NCI-H1436 treated with DMSO at 0.1 percent for 48 hours (cell line): Measurements from ENCODE around the gene NCS1.

Experiments used
- DNase-seq: peaks from one replicate; lab custom pipeline; 2025; lab: John Stamatoyannopoulos, UW

The NCS1 gene

DNA sequence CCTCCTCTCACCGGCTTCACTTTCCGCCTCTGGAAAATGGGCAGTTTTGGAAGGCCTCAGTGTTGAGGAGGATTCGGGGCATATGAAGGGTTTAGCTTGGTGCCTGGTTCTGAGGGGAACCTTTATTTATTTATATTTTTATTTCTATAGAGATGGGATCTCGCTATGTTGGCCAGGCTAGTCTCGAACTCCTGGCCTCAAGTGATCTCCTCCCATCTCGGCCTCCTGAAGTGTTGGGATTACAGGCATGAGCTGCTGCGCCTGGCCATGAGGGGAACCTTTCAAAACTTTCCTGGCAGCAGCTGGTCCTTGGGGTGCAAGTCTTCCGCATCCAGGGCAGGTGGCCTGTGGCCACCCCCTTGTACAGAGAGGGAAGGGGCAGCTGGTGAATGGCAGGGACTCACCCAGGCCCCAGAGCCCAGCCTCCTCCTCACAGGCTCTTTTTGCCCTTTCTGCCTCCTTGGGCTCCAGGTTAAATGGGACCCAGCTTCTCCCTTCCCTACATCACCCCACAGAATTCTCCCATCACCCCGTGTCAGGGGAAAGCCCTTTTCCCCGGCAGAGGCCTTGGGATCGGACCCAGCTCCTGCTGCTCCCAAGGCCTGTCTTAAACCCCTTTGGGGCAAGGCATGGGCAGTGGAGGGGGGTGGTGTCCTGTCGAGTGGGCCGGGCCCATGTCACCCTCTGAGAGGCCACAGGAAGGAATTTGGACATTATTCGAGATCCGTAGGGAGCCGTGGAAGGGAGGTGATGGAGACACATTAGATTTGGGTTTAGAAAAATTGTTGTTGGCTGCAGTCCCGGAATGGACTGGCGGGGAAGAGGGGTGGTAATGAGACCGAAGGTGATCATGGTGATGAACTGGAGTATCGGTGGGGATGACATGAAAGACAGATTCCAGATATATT is 5.9 kb downstream of the NCS1 start:
- DNase-seq: no peak

DNA sequence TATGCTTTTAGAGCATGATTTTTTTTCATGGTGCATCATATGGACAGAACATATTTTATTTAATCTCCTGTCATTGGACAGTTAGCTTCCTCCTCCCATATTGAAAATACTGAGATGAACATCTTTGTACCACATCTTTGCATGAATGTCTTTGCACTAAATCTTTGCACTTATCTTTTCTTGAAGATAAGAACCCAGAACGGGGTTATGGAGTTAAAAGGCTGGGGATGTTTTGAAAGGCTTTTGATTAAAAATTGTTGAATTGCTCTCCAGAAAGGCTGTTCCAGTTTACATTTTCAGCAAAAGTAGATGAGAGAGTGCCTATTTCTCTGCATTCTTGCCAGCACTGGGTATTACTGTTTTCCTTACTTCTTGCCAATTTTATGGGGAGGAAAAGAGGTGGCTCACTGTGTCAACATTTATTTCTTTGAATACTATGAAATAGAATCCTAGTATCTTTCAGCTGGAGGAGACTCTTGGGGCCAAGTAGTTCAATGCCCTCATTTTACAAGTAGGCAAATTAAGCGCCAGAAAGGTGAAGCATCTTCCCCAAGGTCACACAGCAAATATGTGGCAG is 7.2 kb downstream of the NCS1 start:
- DNase-seq: no peak

DNA sequence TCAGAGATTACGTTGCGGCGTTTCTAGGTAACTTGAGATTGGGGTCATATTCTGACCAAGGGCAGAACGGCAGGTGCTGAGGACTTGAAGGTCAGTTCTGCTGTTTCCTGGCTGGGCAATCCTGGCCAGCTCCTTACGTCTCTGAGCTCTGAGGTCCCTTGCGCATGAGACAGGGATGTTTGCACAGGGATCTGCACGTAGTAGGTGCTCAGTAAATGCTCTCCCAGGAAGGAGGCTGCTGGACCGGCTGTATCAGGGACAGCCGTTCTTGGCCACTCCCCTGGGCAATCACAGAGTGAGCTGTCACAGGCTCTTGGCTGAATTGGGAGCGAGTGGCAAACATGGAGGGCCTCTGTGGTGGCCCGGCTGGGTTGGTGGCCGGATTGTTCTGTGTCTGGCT is 8.3 kb downstream of the NCS1 start:
- no peak for DNase-seq

DNA sequence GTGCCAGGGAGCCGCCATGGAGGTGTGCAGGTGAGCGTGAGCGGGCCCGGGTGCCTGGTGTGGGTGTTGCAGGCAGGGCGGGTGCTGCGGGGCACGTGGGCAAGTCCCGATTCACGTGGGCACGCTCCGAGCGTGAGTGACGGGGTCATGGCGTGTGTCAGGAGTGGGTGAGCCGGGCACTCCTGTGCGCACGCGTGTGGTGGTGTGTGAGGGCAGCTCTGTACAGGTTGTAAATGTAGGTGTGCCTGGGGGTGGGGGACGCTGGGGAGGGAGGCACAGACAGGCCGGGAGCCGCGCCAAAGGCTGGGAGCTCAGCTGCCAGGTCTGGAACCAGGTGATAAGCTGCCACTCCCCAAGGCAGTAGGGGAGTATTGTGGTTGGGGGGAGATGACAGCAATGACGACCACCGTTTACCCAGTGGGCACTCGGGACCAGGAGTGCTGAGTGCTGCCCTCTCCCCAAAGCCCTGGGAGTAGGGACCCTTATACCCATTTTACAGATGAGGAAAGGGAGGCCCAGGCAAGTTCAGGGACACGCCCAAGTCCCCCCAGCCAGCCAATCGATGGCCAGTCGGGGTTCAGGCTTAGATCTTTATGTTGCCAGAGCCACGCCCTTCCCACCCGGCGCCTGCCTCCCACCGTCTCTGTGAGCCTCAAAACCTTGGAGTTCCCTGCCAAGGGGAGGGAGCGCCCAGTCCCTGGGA is 9.6 kb downstream of the NCS1 start:
- DNase-seq: no peak

DNA sequence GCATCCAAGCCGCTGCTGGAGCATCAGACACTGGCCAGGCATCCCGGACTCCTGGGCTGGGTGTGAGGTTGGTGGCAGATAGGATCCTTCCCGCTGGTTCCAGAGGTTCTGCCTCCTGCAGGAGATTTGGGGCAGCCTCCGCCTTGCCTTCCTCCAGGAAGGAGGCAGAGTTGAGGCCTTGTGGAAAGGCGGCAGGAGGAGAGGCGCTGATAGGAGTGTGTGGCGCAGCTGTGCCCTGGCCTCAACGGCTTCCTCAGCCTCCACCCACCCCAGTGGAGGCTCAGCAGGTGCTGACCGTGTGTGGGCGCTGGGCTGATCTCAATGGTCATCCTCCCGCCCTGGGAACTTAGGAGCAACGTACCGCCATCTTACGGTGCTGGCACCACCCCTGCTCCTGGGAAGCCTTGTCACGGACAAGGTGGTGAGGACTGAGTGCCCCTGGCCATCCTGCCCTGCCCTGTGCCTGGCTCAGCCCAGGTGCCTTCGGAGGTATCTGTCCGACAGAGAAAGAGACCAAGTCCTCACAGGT is 10.2 kb downstream of the NCS1 start:
- no peak for DNase-seq

DNA sequence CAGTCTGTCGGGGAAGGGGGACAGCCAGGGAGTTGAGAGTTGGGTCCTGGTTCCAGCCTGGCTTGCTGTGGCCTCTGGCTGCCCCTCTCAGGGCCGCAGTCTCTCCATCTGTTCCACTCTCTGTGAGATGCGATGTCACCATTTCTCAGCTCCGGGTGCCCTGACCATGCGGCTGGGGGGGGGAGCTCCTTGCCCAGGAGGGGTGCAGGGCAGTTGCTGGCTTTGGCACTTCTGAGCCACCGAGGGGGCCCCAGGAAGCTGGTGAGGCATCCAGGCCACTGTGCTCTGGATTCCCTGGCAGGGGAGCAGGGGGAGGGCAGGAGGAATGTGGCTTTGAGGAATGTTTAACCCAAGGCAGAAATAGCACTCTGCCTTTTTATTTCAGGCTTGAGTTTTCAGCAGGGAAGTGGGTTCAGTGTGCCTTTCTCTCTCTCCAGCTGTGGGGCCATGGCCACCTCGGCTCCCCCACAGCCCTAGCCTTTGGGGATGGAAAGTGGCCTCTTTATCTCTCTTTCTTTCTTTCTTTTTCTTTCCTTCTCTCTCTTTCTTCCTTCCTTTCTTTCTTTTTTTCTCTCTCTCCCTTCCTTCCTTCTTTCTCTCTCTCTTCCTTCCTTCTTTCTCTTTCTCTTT is 11.0 kb downstream of the NCS1 start:
- no peak for DNase-seq

DNA sequence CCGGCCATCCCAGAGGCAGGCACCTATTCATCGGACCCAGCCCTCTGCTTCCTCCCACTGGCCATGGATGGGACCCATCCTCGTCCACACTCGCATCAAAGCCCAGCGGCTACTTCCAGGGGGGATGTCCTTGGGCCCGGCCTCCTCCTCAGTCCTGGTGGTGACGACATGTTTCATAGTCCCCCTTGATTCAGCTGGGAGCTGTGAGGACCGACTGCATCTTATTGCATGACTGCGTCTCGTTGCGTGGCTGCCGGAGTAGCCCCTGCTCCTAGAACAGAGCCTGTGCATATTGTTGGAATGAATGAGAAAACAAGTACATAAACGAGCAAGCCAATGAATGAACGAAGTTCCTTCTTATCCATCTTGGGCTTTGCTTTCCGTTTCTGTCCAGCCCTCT is 12.8 kb downstream of the NCS1 start:
- no peak for DNase-seq

DNA sequence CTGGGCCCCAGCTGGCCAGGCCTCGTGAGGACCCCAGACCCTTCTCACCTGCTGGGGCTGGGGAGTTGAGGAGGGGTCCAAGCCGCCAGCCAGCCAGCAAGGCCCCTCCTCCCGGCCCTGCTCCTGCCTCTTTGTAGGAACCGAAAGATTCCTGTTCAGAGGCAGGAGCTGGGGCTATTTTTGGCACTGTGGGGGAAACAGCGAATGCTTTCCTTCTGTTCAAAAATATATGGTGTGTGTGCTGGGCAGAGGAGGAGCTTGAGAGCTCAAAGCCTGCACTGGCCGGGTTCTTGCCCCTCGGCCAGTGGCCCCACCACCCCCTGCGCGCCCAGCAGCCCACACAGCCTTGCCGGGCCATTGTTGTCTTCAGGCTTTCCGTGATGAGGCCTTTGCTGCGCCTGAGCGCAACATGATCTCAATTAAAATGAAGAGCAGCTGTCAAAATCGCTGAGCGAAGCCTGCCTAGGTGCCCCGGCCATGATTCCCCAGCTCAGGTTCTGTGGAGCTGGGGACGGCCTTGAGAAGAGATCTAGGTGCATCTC is 13.4 kb downstream of the NCS1 start:
- DNase-seq: no peak

DNA sequence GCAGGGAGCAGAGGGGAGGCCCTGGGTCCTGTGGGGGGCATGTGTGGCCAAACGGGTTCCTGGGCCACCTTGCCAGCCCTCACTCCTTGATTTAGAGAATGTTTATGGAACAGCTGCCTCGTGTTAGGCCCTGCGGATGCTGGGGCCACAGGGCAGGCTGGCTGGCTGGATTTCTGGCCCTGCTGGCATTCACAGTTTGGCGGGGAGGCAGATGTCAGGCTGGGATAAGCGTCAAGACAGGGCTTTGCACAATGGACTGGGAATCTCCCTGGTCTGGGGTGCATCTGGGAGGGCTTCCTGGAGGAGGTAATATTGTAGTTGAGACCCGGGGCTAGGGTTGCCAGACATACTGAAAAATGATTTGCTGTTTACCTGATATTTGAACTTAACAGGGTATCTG is 13.8 kb downstream of the NCS1 start:
- DNase-seq: no peak

DNA sequence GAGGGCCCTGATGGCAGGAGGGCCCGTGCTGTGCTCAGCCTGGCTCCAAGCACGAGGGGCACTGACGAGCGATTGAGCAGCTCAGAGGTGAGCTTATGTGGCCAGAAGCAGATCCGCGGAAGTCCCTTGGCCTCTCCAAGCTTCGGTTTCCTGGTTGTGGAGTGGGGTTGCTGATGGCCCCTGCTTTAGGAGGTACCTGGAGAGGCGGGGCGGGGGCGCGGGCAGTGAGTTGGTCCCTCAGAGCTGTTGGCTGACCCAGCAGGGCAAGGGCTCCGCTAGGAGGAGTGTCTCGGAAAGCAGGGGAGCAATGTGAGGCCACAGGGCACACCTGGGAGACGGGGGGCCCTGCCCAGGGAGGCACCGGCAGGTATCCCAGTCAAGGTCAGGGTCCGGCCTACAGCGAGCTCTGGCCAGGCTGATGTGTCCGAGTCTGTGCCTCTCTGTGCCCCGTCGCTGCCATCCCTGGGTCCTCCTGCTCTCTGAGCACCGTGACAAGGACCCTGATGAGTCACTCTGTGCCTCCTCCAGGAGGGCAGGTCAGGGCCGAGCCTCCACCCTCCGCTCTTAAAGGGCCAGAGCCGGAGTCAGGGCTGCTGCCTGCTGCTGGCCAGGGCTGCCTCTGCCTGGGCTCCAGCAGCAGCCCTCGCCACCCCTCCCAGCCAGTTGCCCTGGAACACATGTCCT is 14.8 kb downstream of the NCS1 start:
- no peak for DNase-seq

DNA sequence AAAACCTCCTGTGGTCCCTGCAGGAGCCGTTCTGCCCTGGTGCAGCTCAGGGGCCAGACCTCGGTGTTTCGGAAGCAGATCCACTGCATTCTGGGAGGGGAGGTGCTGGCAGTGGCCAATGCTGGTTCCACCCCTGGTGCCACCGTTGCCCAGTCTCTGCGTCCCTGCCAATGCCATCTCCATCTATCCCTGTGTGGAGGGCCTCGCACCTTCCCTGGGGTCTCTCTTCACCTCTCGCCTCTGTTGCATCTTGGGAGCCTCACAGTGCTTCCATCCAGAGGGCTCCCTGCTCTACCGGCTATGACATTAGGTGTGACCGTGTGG is 15.3 kb downstream of the NCS1 start:
- DNase-seq: no peak

DNA sequence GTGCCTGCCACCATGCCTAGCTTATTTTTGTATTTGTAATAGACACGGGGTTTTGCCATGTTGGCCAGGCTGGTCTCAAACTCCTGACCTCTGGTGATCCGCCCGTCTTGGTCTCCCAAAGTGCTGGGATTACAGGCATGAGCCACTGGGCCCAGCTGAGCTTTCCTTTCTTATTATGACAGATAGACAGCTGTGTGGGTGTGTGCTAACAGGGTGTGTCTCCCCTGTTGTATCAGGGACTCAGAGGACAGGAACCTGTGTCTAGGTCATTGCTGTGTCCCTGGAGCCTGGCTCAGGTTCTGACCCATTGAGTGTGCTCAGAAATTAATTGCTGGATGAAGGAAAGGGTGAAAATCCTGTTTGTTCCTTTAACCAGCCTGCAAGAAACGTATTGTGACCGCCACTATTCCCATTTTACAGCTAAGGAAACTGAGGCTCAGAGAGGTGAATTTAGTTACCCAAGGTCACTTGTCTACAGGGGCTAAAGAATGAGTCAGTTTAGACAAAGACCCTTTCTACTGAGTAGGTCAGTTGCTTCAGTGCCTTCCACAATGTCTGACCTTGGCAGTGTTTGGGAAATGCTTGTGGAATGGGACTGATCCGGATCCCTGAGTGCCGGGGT is 16.8 kb downstream of the NCS1 start:
- no peak for DNase-seq

DNA sequence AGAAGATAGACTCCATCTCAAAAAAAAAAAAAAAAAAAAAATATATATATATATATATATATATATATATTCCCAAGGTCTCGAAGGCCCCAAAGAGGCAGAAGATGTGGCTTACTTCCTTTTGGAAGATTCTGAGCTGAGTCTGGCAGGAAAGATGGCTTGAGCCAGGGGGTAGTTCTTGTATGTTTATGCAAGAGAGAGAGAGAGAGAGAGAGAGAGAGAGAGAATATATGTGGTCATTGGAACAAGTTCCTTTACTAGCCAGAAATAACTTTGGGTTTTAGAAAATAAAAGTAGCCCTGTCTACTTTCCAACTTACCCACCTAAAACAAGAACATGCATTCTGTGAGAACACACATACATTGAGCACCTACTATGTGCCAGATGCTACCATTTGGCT is 17.6 kb downstream of the NCS1 start:
- no peak for DNase-seq

DNA sequence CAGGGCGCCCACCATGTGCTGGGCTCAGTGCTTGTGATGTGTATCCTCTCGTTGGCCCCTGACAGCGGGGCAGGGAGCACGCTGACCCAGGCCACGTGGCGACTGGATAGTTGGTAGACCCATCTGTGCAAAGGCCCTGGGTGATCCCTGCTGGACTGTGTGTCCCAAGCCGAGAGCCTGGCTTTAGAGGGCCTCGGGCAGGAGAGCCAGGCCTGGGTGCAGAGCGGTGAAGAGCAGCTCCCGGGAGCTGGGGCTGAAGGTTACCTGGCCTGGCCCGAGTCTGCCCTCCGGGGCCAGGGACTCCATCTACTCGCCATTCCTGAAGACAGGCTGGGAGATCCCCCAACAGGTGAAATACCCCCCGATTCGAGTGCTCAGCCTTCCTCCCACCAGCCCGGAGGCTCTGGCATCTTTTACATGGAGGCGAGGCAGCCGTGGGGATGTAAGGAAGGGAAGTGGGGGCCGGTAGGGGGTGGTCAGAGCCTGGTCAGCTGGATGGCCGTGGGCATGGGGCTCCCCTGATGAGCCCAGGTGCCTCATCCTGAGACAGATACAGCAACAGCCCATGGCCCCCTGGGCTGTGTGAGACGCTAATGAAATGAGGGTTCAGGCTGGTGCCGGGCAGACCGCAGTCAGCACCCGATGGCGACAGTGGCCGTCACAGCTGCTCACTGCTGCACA is 19.0 kb downstream of the NCS1 start:
- DNase-seq: no peak

DNA sequence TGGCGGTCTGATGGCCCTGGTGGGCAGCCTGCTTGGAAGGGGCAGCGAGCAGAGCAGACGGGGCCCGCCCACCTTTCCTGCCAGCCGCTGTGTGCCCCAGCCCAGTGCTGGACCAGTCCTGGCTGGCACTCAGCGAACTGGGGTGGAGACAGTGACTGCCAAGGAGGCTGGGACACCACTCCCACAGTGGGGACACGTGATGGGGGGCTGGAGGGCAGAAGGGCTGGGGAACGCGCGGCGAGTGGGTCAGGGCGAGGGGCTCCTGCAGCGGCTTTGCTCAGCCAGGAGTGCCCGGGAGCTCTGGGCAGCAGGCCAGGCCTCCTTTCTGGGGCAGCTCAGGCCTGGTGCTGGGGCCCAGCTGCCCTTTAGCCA is 19.5 kb downstream of the NCS1 start:
- DNase-seq: no peak

DNA sequence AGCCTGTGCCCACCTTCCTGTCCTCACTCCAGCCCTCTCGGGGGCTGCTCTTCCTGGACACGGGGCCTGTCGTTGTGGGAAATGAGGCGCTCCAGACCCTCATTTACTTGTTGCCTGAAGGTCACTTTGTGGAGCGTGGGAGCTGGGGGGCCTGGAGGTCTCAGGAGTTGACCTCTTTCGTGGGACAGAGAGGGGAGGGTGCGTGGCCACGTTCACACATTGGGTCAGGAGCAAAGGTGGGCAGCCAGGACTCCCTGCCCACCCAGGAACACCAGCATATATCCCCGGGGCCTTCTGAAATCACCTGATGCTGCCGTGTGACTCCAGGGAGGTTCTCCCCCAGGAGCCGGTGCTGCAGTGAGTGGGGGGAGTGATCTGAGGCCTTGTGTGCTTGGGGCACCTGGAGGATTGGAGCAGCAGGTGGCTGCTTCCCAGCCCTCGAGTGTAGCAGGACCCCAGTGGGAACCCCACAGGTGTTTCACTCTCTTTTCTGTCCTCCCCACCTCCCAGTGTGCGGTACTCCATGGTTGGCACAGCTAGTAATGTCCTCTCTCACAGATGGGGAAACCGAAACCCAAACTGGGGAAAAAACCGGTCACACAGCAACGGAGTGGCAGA is 20.3 kb downstream of the NCS1 start:
- no peak for DNase-seq

DNA sequence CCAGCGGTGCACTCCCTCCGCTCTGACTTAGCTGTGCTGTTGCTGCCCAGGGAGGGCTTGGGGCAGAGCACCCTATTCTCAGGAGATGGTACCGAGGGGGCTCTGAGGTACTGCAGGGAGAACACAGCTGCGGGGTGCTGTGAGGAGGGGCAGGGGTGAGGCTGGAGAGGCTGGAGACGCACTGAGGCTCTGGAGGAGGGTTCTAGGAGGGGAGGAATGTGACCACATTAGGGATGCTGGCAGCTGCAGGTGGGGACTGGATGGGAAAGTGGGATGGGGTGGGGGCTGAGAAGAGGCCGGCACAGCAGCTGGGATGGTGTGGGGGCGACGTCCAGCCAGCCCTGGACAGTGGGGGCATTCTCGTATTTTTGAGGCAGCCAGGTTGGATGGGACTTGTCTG is 20.9 kb downstream of the NCS1 start:
- no peak for DNase-seq

DNA sequence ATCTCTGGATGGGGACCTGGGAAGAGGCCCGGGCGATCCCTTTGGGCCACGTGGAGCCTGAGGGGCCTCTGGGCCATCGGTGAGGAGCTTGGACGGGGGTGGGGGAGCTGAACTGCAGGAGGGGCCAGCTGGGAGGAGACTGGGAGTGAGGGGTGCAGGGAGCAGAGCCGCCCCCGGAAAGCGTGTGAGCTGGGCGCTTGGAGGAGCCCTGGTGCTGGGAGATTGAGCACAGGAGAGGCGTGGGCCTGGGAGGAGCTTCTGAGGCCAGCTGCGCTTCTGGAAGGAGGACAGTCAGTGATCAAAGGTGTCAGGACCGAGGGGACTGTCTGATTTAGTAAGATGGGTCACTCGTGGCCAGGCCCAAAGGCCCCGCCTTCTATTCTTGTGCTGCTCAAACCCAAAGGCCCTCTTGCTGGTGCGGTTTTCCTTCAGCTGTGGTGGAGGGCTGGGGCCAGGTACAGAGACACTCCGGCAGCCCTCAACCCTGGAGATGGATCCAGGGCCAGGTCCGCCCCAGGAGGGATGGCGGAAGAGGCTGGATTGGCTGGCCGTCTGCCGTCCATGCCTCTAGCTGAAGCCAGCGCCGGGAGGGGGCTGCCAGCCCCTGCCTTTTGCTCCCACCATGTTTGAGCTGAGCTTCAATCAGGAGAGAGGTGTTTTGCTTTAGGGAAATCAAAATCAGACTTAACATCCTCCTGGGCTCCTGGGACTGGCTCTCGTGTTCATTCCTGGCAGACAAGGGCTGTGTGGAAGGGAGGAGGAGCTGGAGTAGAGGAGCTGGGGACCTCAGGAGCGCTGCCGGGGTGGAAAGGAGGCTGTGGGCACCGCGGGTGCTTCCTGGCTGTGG is 21.6 kb downstream of the NCS1 start:
- no peak for DNase-seq

DNA sequence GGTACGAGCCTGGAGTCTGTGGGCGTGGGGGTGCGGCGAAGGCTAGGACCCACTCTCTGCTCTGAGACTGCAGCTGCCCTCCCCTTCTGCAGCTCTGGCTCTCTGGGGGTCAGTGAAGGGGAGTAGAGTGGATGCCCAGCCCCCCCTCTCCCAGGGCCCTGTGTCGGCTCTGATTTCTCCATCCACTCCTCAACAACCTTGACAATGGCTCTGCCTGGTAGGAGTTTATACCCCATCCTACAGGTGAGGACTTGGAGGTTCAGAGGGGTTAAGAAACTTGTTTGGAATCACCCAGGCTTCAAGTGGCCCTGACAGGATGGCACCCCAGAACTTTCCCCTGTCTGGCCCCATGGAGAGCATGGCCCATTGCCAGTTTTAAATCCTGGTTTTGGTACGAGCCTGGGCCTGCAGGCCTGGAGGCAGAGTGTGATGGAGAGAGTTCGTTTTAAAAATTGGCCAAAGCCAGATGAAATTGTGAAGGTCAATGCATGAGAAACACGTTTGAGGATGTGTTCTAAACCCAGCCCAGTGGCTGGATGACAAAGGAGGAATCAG is 22.3 kb downstream of the NCS1 start:
- no peak for DNase-seq
